Measurements from ENCODE around the gene ADARB2. TPM values are rescaled to one million over a fixed set of nuclear protein-coding genes. Genes with fewer than 3 reads are reported as not detected.

ADARB2 gene
- total RNA-seq, 2 experiments from 2014 or later = not detected

GRCh38 chr10:1567152-1567551 is 170.2 kb downstream of the ADARB2 start:
- DNase-seq = no peak
- H3K9me3 Mint-ChIP-seq = peaks cover 3% of the 10 kb centered on the region
- H3K4me3 Mint-ChIP-seq = no peak overlapping the region
- H3K27me3 Mint-ChIP-seq = peaks cover 13% of the 10 kb centered on the region
- no peaks in the 10 kb centered on the region for H3K4me1 Mint-ChIP-seq
- no peaks in the 10 kb centered on the region for H3K36me3 Mint-ChIP-seq
- H3K27ac Mint-ChIP-seq = no peak overlapping the region

DNA sequence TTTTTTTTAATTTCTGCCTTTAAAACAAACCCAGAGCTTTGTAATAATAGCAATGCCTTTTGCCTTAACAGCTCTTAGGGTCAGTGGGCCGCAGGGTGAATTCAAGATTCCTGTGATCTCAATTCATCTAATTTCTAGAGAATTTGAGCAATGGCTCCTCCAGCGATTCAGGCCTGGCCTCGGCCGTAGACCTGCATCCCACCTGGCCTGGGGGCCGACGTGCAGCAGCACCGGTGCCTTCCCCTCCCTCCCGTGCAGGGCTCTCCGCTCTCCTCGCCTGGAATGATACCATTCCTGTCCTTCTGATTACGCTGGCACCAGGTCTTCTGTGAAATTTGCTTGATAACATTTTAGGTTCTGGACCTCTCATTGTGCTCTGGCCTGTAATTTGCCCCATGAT is 172.5 kb downstream of the ADARB2 start:
- Mint-ChIP-seq H3K4me3 (no peak overlapping the region), H3K9me3 (peaks cover 1% of the 10 kb centered on the region), H3K27me3 (peaks cover 16% of the 10 kb centered on the region), H3K4me1 (no peaks in the 10 kb centered on the region), H3K36me3 (no peaks in the 10 kb centered on the region), H3K27ac (no peak overlapping the region)
- no peak for DNase-seq

DNA sequence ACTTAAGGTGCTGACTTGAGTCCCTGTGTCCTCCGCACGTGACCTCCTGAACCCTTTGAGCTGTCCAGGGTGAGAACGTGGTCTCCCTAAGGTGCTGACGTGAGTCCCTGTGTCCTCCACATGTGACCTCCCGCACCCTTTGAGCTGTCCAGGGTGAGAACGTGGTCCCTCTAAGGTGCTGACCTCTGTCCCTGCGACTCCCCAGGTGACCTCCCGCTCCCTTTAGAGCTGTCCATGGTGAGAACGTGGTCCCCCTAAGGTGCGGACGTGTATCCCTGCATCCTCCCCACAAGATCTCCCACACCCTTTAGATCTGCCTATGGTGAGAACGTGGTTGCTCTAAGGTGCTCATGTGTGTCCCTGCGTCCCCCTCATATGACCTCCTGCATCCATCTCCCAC is 174.3 kb downstream of the ADARB2 start:
- H3K36me3 Mint-ChIP-seq = no peaks in the 10 kb centered on the region
- H3K4me1 Mint-ChIP-seq = no peaks in the 10 kb centered on the region
- no peak overlapping the region for H3K4me3 Mint-ChIP-seq
- no peak overlapping the region for H3K27ac Mint-ChIP-seq
- H3K9me3 Mint-ChIP-seq = peaks cover 1% of the 10 kb centered on the region
- peaks cover 29% of the 10 kb centered on the region for H3K27me3 Mint-ChIP-seq
- no peak for DNase-seq

DNA sequence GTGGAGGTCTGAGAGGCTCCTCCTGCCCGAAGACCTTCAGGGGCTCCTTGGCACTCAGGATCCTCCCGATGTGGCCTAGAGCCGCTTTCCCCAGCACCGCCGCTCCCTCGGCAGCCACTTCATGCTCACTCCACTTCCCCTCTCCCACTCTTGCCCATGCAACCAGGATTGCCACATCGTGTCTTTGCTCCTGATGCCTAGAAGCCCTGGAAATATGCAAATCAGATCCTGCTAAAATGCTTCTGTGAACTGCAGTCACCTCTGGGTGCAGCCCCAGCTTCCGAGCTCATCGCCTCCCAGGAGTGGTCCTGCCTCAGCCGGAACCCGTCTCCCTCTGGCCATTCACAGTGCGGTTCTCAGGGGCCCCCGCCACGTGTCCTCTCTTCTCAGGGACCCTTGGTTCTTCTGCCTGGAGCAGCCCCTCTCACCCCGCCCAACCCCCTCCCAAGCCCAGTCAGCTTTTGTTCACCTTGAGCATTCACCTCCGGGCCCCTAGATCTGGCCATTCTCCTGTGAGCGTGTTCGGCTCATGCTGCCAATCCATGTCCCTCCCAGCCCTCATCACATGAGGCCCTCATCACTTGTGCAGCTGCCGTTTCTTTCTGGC is 175.5 kb downstream of the ADARB2 start:
- Mint-ChIP-seq H3K27ac (no peak overlapping the region), H3K36me3 (no peaks in the 10 kb centered on the region), H3K27me3 (peaks cover 37% of the 10 kb centered on the region), H3K4me1 (no peaks in the 10 kb centered on the region), H3K4me3 (no peak overlapping the region), H3K9me3 (peaks cover 1% of the 10 kb centered on the region)
- DNase-seq = no peak

GRCh38 chr10:1560535-1561192 is 176.7 kb downstream of the ADARB2 start:
- Mint-ChIP-seq H3K36me3 (no peaks in the 10 kb centered on the region), H3K27me3 (peaks cover 37% of the 10 kb centered on the region), H3K27ac (no peak overlapping the region), H3K4me1 (no peaks in the 10 kb centered on the region), H3K9me3 (peaks cover 1% of the 10 kb centered on the region), H3K4me3 (no peak overlapping the region)
- DNase-seq = no peak

DNA sequence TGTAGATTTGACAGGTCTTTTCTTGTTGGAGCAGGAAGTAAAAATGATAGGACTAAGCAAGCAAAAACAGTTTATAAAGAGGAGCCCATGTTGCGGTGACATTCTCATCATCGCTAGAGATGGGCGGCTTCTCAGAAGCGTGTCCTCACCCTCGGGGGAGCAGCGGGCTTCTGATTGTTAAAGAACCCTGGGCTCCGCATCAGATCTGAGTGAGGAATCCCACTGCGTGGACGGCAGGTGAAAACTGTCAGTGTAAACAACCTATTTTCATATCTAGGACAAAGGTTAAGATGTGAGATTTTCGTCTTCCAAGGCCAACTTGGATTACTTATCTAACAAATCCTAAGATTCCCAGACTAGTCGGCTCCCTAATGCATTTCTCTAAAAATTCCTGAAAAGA is 177.6 kb downstream of the ADARB2 start:
- Mint-ChIP-seq H3K9me3 (no peaks in the 10 kb centered on the region), H3K27me3 (peaks cover 33% of the 10 kb centered on the region), H3K4me3 (no peak overlapping the region), H3K4me1 (no peaks in the 10 kb centered on the region), H3K27ac (no peak overlapping the region), H3K36me3 (no peaks in the 10 kb centered on the region)
- no peak for DNase-seq

DNA sequence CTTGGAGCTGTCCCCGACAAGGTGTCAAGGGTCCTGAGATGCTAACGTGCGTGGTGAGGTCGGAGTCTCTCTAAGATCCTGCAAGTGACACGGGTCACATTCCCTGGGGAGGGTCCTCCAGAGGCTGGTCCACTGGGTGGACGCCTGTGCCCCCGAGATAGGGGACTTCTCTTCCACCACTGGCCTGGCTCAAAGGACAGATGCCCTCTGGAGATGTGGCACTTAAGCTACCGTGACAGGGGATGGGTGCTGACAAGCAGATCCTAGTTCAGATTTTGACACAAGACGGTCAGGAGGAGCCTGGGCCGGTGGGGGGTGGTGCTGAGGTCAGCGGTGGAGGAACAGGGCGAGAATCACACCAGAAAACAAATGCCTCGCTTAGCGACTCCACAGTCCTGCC is 178.0 kb downstream of the ADARB2 start:
- H3K4me1 Mint-ChIP-seq = no peaks in the 10 kb centered on the region
- H3K27ac Mint-ChIP-seq = no peak overlapping the region
- H3K27me3 Mint-ChIP-seq = peaks cover 32% of the 10 kb centered on the region
- H3K36me3 Mint-ChIP-seq = no peaks in the 10 kb centered on the region
- no peaks in the 10 kb centered on the region for H3K9me3 Mint-ChIP-seq
- DNase-seq = no peak
- H3K4me3 Mint-ChIP-seq = no peak overlapping the region

GRCh38 chr10:1558906-1559305 is 178.4 kb downstream of the ADARB2 start:
- no peaks in the 10 kb centered on the region for H3K9me3 Mint-ChIP-seq
- H3K27me3 Mint-ChIP-seq = peaks cover 32% of the 10 kb centered on the region
- no peaks in the 10 kb centered on the region for H3K36me3 Mint-ChIP-seq
- DNase-seq = no peak
- no peak overlapping the region for H3K4me3 Mint-ChIP-seq
- no peaks in the 10 kb centered on the region for H3K4me1 Mint-ChIP-seq
- H3K27ac Mint-ChIP-seq = no peak overlapping the region

DNA sequence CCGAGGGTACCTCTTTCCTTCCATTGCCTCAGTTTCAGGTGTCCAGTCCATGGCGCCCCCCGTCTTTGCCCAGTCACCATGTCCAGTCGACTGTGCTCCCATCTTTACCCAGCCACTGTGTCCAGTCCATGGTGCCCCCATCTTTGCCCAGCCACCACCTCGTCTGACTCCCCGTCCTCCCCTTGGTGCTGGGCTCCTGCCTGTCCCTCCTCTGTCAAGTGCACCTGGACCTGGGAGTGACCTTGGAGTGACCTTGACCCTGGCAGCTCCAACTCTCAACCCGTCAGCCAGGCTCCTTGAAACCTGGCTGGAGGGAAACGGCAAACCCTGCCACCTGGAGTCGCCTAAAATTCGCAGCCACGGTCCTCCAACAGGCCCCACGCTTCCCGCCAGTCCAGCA is 180.2 kb downstream of the ADARB2 start:
- Mint-ChIP-seq H3K9me3 (no peaks in the 10 kb centered on the region), H3K27ac (no peak overlapping the region), H3K36me3 (no peaks in the 10 kb centered on the region), H3K4me1 (no peaks in the 10 kb centered on the region), H3K27me3 (peaks cover 32% of the 10 kb centered on the region), H3K4me3 (no peak overlapping the region)
- no peak for DNase-seq

GRCh38 chr10:1556496-1556895 is 180.8 kb downstream of the ADARB2 start:
- Mint-ChIP-seq H3K27me3 (peaks cover 31% of the 10 kb centered on the region), H3K9me3 (no peaks in the 10 kb centered on the region), H3K27ac (no peak overlapping the region), H3K36me3 (no peaks in the 10 kb centered on the region), H3K4me3 (no peak overlapping the region), H3K4me1 (no peaks in the 10 kb centered on the region)
- DNase-seq = no peak

DNA sequence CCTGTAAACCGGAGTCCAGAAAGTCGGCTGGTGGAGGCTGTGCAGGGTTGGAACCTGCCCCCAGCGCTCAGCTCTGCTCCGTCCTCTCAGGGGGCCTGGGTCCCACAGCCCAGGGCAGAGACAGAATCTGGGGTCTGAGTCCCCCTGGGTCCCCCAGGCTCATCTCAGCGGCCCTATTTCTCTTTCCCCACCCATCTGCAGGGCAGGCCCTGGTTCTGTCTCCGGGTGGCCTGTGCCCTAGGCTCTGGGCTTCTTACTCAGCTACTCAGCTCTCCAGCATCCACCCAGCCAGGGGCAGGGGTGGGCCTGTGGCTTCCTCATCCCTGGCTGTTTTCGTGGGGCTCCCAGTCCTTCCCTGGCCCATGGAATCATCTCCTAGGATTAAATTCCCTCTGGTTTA is 183.4 kb downstream of the ADARB2 start:
- Mint-ChIP-seq H3K4me3 (no peak overlapping the region), H3K27ac (no peak overlapping the region)

DNA sequence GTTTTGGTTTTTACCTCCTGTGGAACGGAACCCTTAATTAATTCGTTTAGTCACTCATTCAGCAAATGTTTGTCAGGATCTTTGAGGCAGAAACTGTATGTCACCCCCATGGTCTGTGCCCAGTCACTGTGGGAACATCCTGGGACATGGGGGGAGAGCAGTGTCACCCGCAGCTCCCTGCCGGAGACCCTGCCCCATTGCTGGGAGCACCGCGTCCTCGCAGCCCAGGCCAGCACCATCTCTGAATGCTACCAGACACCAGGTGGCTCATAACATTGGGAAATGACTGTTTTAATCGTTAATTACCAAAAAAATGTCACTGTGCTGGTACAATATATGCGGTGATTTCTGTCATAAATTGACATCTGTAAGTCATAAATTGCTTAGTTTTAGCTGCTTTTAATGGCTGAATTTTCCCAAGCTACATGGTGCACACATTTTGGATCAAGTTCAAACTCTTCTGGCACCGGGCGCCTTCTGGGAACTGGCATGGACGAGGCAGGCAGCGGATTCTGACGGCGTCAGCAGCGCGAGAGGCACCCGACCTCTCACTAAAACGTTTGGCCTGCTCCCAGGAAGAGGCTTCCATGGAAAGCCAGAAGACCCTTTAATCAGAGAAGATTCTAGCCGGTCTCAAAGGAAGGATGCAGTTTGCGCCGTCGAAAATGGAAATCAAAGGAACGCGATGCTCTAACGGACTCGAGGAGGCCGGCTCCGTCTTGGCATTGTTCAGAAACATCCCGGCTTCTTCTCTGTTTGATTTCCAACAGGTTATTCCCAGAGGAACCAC is 184.2 kb downstream of the ADARB2 start:
- H3K27ac Mint-ChIP-seq = no peak overlapping the region
- no peak for DNase-seq
- no peak overlapping the region for H3K4me3 Mint-ChIP-seq
- H3K4me1 Mint-ChIP-seq = peaks cover 3% of the 10 kb centered on the region
- peaks cover 8% of the 10 kb centered on the region for H3K27me3 Mint-ChIP-seq
- H3K36me3 Mint-ChIP-seq = no peaks in the 10 kb centered on the region
- peaks cover 4% of the 10 kb centered on the region for H3K9me3 Mint-ChIP-seq

More for the DNA sequence above, 183.4 kb downstream of the ADARB2 start:
- Mint-ChIP-seq H3K9me3 (no peaks in the 10 kb centered on the region), H3K36me3 (no peaks in the 10 kb centered on the region), H3K4me1 (peaks cover 3% of the 10 kb centered on the region), H3K27me3 (peaks cover 14% of the 10 kb centered on the region)
- no peak for DNase-seq

GRCh38 chr10:1552406-1552805 is 184.9 kb downstream of the ADARB2 start:
- H3K27me3 Mint-ChIP-seq = peaks cover 6% of the 10 kb centered on the region
- no peaks in the 10 kb centered on the region for H3K36me3 Mint-ChIP-seq
- DNase-seq = no peak
- H3K4me1 Mint-ChIP-seq = peaks cover 3% of the 10 kb centered on the region
- peaks cover 4% of the 10 kb centered on the region for H3K9me3 Mint-ChIP-seq
- H3K27ac Mint-ChIP-seq = no peak overlapping the region
- no peak overlapping the region for H3K4me3 Mint-ChIP-seq

DNA sequence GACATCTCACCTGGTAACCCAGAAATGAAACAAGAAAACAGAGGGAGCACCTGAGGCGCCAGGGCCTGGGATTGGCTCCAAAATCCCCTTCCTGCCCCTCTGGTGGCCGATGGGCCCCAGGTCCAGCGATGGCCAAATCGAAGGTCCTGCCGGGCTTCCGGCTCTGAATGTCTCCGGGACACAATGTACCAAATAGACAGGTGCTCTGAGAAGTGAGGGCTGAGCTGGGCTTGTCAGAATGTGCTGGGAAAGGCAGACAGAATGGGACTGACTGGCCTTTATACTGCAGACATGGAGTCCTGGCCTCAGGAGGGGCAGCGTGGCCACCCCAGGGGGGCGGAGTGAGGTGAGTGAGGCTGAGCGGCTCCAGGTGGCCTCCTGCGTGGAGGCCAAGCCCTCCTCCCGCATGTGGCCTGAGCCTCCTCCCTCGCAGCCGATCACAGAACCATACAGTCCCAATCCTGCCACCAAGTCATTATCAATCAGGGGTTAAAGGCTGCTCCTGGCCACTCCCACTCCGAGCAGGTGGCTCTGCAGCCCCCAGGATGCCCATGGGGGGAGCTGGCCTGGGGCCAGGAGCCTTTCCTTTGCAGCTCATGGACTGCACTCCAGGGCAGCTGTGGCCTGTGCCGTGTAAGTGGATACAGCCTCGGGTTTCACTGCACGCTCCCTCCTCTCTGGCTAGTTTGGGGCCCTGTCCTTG is 185.5 kb downstream of the ADARB2 start:
- Mint-ChIP-seq H3K9me3 (peaks cover 4% of the 10 kb centered on the region), H3K4me3 (no peak overlapping the region), H3K27me3 (peaks cover under 1% of the 10 kb centered on the region), H3K4me1 (peaks cover 3% of the 10 kb centered on the region), H3K36me3 (no peaks in the 10 kb centered on the region), H3K27ac (no peak overlapping the region)
- no peak for DNase-seq

DNA sequence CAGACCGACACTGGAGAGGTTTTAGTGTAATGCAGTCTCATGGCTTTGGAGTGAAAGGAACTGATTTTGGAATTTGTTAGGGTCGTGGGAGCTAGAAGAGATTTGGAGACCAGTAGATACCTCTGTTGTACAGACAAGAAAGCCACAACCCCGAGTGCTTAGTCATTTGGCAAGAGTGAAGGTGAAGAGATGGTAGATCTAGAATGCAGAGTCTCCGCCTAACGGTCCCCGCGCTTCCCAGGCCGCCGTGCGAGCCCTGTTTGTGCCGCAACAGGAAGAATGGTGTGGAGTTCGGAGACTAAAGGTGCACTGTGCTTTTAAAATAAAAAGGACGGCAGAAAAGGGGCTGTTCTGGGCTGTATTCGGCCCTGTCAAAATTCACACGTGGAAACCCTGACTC is 186.7 kb downstream of the ADARB2 start:
- Mint-ChIP-seq H3K4me3 (no peak overlapping the region), H3K36me3 (no peaks in the 10 kb centered on the region), H3K27ac (no peak overlapping the region), H3K27me3 (no peaks in the 10 kb centered on the region), H3K9me3 (peaks cover 4% of the 10 kb centered on the region), H3K4me1 (peaks cover 3% of the 10 kb centered on the region)
- no peak for DNase-seq
